ENCODE data around the gene ARL17B. TPM values are rescaled to one million over a fixed set of nuclear protein-coding genes. Genes with fewer than 3 reads are reported as not detected.
"Not testable (repeated sequence)": the region's sequence is repeated elsewhere in the genome, so short reads cannot be mapped to it uniquely, and the experiment has no call there.

Gene ARL17B
- 2.9 and 7.9 TPM in 2 replicates for total RNA-seq

DNA sequence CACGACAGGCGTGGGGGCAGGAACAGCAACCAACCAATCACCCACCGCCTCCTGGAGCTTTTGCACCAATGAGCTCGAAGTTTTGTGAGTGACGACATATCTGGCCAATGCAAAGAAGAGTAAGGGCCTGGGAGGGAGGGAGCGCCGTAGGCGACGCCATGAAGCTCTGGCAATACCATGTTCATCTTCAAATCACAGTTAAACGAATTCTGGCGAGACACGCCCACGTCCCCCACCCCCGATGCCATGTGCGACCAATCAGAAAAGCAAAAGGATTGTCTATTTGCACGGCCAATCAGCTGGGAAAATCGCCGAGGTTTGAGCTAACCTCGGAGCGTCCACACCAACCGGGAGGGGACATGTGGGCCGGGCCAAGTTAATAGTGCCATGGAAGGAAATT lies at the start of gene ARL17B:
TSS of gene ARL17B (minus strand) at position 12 of the 400 bp plus-strand sequence. CDS start 3,369 bp downstream, outside the sequence.
- DNase-seq (ENCODE audit: low read depth, low spot score), result not testable (repeated sequence)

DNA sequence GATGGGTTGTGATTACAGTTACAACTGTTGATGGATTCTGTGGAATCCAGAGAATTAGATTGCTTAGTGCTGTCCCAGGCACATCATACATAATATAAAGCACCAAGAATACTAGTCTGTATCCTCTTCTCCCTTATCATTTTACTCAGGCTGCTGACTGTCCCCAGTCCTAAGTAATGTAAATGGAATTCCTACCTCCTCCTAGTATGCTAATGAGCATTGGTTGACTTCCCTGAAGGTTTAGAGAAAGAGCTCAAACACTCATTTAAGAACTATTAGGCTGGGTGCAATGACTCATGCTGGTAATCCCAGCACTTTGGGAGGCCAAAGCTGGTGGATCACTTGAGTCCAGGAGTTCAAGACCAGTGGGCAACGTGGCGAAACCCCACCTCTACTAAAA lies 48.3 kb upstream of the ARL17B start:
- not testable (repeated sequence) for DNase-seq (ENCODE audit: low read depth, low spot score)

DNA sequence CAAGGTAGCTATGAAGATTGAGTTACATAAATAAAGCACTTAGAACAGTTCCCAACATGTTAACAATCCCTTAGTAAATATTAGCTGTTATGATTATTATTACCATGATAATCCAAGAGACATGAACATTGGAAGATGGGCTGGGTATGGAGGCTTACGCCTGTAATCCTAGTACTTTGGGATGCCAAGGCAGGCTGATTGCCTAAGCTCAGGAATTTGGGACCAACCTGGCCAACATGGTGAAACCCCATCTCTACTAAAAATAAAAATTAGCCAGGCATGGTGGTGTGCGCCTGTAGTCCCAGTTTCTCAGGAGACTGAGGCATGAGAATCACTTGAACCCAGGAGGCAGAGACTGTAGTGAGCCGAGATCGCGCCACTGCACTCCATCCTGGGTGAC lies 45.6 kb upstream of the ARL17B start:
- DNase-seq (ENCODE audit: low read depth, low spot score), result not testable (repeated sequence)

DNA sequence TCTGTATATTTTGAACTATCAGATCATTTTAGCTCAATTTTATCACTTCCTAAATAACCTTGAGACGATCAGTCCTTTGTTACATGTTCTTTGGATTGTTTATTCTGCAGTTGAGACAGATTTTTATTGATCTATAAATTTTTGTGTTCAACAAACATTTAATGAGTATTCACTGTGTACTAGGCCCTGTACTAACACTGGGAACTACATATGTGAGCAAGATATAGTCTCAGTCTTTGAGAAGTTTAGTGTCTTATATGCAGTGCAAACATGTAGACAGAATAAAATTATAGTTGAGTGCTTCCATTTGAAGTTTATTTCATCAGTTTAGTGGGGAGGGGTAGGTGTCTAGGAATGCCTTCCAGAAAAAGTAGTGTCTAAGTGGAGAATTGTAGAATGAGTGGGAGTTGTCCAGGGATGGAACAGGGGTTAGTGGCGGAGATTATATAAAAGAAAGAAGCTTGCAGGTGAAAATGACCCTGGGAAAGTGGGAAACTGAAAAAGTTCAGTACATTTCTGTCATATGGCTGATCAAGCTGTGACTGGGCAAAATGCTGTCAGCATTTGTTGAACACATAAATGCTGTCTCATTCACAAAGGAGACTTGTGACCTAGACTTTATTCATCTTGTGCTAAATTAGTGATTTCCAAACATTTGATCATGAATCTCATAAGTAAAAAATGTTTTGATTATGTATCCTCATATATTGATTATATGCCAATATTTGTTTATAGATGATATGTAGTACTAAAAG lies 39.6 kb upstream of the ARL17B start:
- not testable (repeated sequence) for DNase-seq (ENCODE audit: low read depth, low spot score)

DNA sequence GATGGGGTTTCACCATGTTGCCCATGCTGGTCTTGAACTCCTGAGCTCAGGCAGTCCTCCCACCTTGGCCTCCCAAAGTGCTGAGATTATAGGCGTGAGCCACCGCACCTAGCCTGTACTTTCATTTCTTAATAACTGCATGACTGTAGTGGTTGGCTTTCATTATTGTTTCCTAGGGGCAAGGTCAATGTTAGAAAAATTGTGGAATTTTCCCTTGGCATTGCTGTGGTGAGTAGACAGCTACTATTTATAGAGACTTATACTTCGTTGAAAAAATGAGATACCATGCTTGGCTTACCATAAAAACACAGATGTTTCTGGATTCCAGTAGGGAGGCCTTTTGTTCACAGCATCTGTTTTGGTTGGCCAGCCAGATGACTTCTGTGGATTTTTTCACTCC lies 39.0 kb upstream of the ARL17B start:
- not testable (repeated sequence) for DNase-seq (ENCODE audit: low read depth, low spot score)

DNA sequence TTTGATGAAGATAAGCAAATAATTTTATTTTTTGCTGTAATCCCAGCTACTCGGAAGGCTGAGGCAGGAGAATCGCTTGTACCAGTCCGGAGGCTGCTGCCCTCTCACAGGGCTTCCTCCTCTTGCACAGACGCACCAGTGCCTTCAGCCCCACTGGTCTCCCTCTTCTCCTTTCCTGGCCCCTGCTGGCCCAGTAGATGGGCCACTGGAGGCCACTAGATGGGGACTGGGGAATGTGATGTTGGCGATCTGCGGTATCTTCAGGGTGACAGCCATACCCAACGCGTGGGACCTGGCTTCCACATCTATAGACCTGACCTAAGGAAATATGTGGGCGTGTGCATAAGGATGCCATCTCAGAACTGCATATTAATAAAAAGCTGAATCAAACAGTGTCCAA lies 38.4 kb upstream of the ARL17B start:
- not testable (repeated sequence) for DNase-seq (ENCODE audit: low read depth, low spot score)

DNA sequence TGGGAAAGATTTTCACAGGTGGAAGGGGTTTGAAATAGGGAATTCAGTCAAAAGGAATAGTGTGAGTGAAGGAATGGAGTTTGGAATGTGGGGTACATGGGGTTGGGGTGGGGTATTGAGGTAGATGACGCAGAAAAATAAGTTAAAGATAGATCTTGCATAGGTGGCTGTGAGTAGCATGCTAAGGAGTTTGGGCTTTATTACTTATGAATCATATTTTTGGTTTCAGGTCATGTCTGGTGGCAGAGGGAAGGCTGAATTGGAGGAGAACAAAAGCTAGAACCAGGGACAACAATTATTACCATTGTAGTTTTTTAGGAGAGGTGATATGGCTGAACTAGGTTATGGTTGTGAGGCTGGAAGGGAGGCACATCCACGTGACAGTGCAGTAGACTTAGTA lies 34.7 kb upstream of the ARL17B start:
- DNase-seq (ENCODE audit: low read depth, low spot score), result not testable (repeated sequence)

DNA sequence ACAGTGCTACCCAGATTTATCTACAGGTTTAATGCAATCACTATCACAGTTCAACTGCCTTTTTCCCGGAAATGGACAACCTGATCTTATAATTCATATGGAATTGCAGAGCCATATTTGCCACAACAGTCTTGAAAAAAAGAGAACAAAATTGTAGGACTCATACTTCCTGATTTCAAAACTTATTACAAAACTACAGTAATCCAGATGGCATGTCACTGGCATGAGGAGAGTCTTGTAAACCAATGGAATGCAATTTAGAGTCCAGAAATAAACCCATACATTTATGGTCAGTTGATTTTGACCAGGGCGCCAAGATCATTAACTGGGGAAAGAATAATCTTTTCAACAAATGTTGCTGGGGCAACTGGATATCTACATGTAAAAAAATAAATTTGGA lies 32.1 kb upstream of the ARL17B start:
- not testable (repeated sequence) for DNase-seq (ENCODE audit: low read depth, low spot score)

DNA sequence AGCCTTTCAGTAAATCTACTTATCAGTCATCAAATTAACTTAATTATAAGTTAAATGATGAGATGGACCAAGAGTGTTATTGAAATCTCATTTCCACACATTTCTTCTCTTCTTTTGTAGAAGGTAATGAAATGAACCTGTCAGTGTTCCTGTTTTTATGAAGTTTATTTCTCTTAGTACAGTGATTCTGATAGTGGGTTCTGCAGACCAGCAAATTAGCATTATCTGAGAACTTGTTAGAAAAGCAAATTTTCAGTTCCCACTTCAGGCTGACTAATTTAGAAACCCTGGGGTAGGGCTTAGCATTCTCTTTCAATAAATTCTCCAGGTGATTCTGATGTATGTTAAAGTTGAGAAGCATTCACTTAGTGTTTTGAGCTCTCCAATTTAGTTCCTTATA lies 23.9 kb upstream of the ARL17B start:
- DNase-seq (ENCODE audit: low read depth, low spot score), result not testable (repeated sequence)

DNA sequence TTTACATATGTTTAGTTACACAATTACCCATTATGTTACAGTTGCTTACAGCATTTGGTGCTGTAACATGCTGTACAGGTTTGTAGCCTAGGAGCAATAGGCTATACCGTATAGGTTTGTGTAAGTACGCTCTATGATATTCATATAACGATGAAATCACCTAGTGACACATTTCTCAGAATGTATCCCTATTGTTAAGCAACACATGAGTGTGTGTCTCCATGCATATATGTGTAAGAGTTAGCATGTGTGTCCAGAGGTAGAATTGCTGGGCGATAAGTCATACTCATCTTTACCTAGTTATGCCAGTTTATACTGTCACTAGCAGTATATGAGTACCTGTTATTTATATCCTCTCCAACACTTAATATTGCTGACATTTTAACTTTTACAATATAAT lies 21.6 kb upstream of the ARL17B start:
- DNase-seq (ENCODE audit: low read depth, low spot score), result not testable (repeated sequence)

DNA sequence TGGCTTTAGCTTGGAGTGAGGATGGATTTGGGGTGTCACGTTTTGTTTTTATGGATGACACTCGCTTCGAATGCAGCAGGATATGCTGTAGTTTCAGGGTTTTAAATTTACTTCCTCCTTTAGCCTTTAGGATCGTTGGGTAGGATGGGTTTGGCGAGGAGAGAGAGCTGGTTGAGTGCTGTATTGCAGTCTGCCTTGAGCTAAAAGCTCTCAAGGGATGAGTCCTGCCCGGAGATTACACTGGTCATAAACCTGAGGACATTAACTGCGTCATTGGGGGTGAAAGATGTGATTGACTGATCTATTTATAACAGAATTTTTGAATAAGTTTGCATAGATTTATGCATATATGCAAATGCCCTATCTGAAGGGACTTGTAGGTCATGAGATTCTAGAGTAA lies 11.9 kb upstream of the ARL17B start:
- DNase-seq (ENCODE audit: low read depth, low spot score), result not testable (repeated sequence)

DNA sequence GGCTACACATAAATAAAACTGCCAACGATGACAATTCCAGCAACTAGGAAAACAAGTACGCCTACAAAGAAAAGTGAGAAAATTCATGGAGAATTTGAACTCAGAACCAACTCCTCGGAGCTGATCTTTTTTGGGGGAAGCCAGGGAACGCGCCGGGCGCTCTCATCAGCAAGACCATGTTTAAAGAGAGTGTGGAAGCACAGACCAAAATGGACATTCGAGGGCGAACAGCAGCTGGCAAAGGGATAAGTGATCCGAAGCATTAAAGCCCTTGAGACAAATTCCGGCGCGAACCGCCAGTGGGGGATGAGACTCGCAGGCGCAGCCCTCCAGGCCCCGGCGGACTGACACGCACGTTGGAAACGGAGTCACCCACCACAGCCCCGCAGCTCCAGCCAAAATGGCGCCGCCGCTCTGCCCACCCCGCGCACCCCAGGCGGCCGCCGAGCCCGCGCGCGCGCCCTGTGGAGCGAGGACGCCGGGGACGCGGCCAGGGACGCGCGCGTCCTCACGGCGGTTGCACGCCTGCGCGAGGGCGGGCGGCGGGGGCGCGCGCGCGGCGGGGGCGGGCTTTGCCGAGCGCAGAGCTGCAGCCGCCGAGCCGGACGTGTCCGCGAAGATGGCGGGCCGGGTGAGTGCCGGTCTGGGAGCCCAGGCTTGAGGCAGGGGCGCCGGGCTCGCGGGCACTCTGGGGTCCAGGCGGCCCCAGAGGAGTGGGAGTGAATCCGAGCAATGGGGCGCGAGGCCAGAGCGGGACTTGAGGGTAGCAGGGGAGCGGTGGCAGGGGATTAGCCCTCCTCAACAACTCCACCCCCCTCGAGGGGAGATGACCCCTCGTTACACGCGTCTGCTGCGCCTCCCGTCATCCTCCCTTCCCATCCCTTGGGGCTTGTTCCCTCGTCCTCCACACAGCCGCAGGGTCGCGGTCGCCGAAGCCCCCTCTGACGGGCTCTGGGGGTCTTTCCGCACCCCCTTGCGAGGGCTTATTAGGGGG lies 11.0 kb upstream of the ARL17B start:
- DNase-seq (ENCODE audit: low read depth, low spot score), result not testable (repeated sequence)

DNA sequence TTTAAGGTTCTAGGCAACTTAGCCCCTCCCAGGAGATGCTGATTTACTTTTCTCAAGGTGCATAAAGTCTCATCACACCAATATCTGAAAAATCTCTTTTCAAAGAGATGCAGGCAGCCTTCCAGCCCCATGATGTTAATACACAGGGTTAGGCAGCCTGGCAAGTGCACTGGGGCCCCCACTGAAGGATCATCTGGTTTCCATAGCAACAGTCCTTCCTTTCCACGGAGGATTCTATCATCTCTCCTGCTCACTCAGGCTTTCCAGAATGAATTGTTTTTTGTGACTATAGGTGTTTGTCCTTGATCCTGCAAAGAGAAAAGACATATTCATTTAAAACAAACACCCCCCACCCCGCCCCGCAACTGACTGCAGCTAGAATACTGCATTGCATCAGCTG lies 6.0 kb upstream of the ARL17B start:
- not testable (repeated sequence) for DNase-seq (ENCODE audit: low read depth, low spot score)

DNA sequence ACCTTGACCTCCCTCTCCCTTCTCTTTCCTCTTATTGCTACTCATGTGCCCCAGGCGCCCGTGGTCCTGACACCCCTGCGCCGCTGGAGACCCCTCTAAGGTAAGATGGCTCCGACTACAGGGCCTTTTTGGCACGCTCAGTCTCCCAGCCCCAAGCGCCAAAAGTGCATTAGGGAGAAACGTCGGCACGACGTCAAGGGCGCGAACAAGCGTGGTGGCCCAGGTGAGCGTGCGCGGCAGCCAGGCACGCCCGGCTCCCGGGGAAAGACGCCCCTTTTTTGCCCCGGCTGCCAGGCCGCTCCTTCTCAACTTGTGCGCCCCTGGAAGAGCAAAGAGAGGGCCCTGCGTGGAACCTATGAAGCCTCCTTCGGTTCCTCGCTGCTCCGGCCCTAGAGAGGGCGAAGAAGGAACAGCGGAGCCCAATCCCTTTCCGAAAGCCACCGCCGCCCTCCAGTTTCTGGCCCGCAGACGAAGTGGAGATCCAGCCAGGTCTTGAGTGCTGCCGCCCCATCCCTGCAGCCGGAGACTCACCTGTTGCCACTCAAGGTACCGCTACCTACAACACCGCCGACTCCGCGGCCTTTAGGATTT lies 326 bp downstream of the ARL17B start:
- not testable (repeated sequence) for DNase-seq (ENCODE audit: low read depth, low spot score)

DNA sequence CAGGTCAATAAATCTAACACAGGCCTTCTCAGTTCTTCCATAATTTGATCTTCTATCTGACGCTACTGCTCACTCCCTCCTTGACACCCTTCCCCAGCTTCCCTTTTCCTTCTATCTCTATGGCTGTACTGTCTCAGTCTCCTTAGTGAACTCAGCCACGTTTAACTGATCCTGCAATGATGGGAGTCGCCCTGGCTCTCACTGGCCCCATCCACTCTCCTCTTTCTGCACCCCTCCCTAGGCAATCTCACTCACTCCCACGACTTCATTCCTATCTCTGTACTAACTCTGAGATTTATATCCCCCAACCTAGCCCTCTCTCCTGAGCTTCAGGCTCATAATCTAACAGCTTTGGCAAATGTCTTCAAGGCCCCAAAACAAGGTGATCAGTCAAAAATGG lies 7.7 kb downstream of the ARL17B start:
- not testable (repeated sequence) for DNase-seq (ENCODE audit: low read depth, low spot score)

DNA sequence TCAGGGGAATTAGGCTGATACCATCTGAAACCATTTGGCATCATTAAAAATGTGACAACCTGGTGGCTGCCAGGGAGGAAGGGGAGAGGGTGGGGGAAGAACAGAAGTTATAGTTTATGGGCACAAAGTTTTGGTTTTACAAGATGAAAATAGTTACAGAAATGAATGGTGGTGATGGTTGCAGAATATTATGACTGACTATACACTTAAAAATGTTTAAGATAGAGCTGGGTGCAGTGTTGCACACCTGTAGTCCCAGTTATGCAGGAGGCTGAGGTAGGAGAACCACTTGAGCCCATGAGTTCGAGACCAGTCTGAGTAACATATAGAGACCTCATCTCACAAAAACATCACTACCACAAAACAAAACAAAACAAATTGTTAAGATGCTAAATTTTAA lies 12.5 kb downstream of the ARL17B start:
- not testable (repeated sequence) for DNase-seq (ENCODE audit: low read depth, low spot score)

DNA sequence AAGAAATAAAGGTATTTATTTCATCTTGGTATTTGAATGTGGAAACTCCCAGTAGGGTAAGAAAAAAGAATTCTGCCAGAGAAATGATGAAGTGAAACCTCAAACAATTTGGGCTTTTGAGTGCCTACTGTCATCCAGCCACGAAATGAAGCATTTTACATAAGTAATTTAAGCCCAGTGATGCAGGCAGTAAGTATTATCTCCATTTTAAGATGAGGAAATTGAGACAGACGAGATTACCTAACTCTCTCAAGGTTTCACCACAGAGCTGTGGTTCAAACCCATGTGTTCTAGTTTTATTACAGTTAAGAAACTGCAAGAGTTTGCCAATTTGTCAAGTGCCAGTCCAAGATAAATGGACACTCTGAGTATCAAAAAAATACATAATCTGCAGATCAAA lies 13.2 kb downstream of the ARL17B start:
- DNase-seq (ENCODE audit: low read depth, low spot score), result not testable (repeated sequence)

DNA sequence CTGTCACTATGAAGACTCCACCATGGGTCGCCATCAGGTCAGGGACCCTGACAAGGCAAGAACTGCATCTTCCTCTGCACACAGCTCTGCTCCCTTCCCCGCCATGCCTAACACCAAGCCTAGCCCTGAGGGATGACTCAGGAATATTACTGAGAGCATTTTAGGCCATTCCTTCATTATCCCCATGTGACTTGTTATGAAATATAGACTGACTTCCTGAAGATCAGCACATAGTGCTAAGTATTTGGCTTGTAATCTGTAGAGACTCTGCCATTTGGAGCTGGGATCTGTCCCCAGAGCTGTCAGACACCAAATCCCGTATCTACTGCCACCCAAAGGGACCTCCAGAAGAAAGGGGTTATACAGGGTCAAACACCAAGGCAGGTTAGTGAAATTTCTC lies 19.4 kb downstream of the ARL17B start:
- DNase-seq (ENCODE audit: low read depth, low spot score), result not testable (repeated sequence)

DNA sequence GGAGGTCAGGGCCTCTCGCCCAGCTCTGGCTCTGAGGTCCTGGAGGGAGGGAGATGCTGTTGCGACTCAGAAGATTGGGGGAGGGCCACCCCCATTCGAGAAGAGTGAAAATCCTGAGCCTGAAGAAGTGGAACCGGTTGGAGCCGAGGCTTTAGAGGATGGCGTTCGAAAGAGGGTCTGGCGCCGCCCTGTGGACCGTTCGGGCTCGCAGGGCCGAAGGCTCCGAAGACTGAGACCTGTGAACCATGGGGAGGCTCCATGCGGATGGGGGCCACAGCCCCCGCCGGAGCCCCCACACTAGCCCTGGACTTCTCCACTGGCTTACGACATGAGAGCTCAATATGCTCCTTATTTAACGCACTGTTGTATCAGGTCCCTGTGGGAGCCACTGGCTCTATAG lies 20.3 kb downstream of the ARL17B start:
- not testable (repeated sequence) for DNase-seq (ENCODE audit: low read depth, low spot score)

DNA sequence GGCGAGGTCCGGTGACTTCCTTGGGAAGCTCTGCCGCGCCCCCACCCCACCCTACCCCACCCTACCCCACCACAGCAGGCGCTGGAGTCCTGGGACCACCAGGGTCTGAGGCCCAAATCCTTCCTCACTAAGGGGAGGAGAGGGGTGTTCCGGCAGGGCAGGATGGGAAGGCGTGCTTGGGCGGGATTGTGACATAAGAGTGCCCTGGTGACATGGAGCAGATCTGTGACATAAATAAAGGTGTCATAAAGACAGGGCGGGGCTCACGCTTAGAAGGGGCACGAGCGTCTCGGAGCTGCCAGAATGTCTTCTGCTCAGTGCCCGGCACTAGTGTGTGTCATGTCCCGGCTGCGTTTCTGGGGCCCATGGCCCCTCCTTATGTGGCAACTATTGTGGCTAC lies 66.7 kb downstream of the ARL17B start, which contains the start of gene LRRC37A:
TSS of gene LRRC37A (plus strand) at position 301 of the 400 bp plus-strand sequence. CDS start at position 304, 3 bp downstream.
- not testable (repeated sequence) for DNase-seq (ENCODE audit: low read depth, low spot score)

DNA sequence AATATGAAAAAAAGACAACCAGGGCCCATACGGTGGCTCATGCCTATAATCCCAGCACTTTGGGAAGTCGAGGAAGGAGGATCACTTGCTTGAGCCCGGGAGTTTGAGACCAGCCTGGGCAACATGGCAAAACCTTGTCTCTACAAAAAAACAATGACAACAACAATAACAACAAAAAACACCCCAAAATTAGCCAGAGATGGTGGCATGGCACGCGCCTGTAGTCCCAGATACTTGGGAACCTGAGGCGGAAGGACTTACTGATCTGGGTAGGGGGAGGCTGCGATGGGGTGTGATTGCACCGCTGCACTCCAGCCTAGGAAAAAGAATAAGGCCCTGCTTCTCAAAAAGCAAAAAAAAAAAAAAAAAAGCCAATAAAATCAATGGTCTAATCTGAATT lies 69.9 kb downstream of the ARL17B start:
- DNase-seq (ENCODE audit: low read depth, low spot score), result not testable (repeated sequence)

Data from pulmonary artery endothelial cell (primary cell).